Endothelial cell of umbilical vein (primary cell): ENCODE measurements around the gene CSNK1G1.

Experiments used
- JUN ChIP-seq: IDR thresholded peaks from 2 replicates; pipeline ENCODE4 v1.6.1; 2011; ENCODE audit warnings: borderline replicate concordance, low read depth; ENCODE audit not compliant: insufficient read length, insufficient read depth
- POLR2A ChIP-seq: IDR thresholded peaks from 2 replicates; pipeline ENCODE4 v1.6.1; 2012; ENCODE audit warnings: low read depth, mild to moderate bottlenecking, control low read depth, low read length
- POLR2AphosphoS5 ChIP-seq: IDR thresholded peaks from 2 replicates; pipeline ENCODE4 v1.6.1; 2012; ENCODE audit warnings: low read depth, mild to moderate bottlenecking, control low read depth, low read length, moderate library complexity; ENCODE audit not compliant: insufficient read depth
- TF ChIP-seq, protein P1 (sequence below), 2 donors: IDR thresholded peaks; 1 replicate in 1 of 2; 2 replicates in 1 of 2; pipeline ENCODE4 v1.5.1; 2011; ENCODE audit warnings: low read length in 2 of 2, mild to moderate bottlenecking in 2 of 2, moderate library complexity in 2 of 2, control low read depth in 1 of 2, inconsistent platforms in 1 of 2, low read depth in 1 of 2; ENCODE audit not compliant: insufficient read depth in 1 of 2; ENCODE audit errors: extremely low read depth in 1 of 2

DNA sequence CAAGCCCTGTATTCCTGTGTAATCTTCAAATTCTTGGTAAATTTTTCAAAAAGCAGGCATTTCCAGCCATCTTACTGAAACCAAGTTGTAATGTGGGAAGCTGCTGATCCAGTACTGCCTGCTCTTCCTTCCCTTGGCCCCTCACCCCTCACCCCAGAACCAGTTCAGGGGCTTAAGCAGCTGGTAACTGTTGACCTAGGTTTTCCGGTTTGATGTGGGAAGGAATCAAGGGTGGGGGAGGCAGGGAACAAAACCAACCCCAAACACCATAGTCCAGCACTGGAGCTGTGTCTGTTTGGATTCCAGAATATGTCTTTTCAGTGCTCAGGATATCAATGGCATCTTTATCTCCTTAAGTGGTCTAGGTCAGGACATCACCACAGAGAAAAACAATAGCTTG, 233.5 kb downstream of the CSNK1G1 start:
- TF ChIP-seq, protein P1, sequence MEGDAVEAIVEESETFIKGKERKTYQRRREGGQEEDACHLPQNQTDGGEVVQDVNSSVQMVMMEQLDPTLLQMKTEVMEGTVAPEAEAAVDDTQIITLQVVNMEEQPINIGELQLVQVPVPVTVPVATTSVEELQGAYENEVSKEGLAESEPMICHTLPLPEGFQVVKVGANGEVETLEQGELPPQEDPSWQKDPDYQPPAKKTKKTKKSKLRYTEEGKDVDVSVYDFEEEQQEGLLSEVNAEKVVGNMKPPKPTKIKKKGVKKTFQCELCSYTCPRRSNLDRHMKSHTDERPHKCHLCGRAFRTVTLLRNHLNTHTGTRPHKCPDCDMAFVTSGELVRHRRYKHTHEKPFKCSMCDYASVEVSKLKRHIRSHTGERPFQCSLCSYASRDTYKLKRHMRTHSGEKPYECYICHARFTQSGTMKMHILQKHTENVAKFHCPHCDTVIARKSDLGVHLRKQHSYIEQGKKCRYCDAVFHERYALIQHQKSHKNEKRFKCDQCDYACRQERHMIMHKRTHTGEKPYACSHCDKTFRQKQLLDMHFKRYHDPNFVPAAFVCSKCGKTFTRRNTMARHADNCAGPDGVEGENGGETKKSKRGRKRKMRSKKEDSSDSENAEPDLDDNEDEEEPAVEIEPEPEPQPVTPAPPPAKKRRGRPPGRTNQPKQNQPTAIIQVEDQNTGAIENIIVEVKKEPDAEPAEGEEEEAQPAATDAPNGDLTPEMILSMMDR (IDR thresholded peaks at IDR 0.05; ENCODE audit: extremely low read depth in 1 of 2, insufficient read depth in 1 of 2, low read depth in 1 of 2, low read length in 2 of 2) = no peak
- TF ChIP-seq POLR2AphosphoS5 (no peak), POLR2A (no peak), JUN (no peak)
